Progenitor cell of endocrine pancreas (in vitro differentiated cells): Measurements from ENCODE around the gene NAXD. TPM values are rescaled to one million over a fixed set of nuclear protein-coding genes. Genes with fewer than 3 reads are reported as not detected.

Experiments used
- DNase-seq: peaks from one replicate; pipeline ENCODE4 v3.0.0; 2021; ENCODE audit warnings: low spot score; ENCODE audit not compliant: unreplicated experiment
- H3K27ac Mint-ChIP-seq: 2 replicates; pipeline ENCODE4 v1.8.0; 2021; ENCODE audit warnings: mild to moderate bottlenecking, moderate library complexity, mixed read lengths
- H3K27me3 Mint-ChIP-seq: 2 replicates; pipeline ENCODE4 v1.8.0; 2021; ENCODE audit warnings: mixed read lengths
- H3K36me3 Mint-ChIP-seq: 2 replicates; pipeline ENCODE4 v1.8.0; 2022; ENCODE audit warnings: mixed read lengths; ENCODE audit not compliant: insufficient read depth
- H3K4me1 Mint-ChIP-seq: 2 replicates; pipeline ENCODE4 v1.8.0; 2021; ENCODE audit warnings: low read depth, mixed read lengths
- H3K4me3 Mint-ChIP-seq: 2 replicates; pipeline ENCODE4 v1.8.0; 2021; ENCODE audit warnings: low read depth, mild to moderate bottlenecking, moderate library complexity, mixed read lengths
- H3K9me3 Mint-ChIP-seq: 2 replicates; pipeline ENCODE4 v1.8.0; 2021; ENCODE audit warnings: low read depth, mixed read lengths
- total RNA-seq: library from RNA; stranded (reverse); gene quantifications from 2 replicates; pipeline ENCODE4 v1.2.1, GENCODE V29; 2021
- TF ChIP-seq, protein P1 (sequence below): fragments of 200-600 bp; sonication (generic); IDR thresholded peaks from one replicate; pipeline ENCODE4 v1.5.0; 2021; ENCODE audit warnings: antibody characterized with exemption, mild to moderate bottlenecking; ENCODE audit not compliant: unreplicated experiment

NAXD gene
- total RNA-seq, 1 donor from 2014 or later: 34.2 TPM

DNA sequence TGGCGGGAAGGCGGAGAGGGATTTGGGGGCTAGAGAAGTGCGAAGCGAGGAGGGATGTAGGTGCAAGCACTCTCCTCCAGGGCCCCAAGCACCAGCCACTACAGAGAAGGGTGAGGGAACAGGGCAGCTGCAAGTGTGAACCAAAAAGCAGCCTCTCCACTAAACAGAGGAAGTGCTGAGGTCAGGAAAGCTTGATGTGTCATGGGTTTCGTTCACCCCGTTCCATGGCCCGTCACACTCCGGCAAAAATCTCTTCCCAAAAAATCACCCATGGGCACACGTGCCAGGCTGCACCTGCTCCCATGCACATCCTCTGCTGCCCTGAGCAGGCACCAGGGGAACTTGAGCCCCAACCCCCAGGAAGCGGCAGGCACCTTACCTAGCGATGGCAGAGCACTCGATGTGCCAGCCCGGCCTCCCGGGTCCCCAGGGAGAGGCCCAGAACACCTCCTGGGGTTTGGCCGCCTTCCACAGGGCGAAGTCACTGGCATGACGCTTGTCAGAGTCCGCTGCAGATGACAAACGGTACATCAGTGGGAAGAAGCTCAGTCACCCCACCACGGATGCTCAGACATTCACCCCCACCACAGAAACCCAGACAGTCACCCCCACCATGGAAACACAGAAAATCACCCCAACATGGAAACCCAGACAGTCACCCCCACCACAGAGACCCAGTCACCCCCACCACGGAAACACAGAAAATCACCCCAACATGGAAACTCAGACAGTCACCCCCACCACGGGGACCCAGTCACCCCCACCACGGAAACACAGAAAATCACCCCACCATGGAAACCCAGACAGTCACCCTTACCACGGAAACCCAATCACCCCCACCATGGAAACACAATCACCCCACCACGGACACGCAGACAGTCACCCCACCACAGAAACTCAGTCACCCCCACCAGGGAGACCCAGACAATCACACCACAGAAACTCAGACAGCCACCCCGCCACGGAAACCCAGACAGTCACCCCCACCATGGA, 61.5 kb downstream of the NAXD start:
- H3K36me3 Mint-ChIP-seq: peaks cover 61% of the 10 kb centered on the region
- H3K9me3 Mint-ChIP-seq: peaks cover 7% of the 10 kb centered on the region
- H3K27ac Mint-ChIP-seq: no peak overlapping the region
- DNase-seq: no peak
- TF ChIP-seq, protein P1, sequence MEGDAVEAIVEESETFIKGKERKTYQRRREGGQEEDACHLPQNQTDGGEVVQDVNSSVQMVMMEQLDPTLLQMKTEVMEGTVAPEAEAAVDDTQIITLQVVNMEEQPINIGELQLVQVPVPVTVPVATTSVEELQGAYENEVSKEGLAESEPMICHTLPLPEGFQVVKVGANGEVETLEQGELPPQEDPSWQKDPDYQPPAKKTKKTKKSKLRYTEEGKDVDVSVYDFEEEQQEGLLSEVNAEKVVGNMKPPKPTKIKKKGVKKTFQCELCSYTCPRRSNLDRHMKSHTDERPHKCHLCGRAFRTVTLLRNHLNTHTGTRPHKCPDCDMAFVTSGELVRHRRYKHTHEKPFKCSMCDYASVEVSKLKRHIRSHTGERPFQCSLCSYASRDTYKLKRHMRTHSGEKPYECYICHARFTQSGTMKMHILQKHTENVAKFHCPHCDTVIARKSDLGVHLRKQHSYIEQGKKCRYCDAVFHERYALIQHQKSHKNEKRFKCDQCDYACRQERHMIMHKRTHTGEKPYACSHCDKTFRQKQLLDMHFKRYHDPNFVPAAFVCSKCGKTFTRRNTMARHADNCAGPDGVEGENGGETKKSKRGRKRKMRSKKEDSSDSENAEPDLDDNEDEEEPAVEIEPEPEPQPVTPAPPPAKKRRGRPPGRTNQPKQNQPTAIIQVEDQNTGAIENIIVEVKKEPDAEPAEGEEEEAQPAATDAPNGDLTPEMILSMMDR: no peak
- H3K4me3 Mint-ChIP-seq: no peak overlapping the region
- H3K27me3 Mint-ChIP-seq: no peaks in the 10 kb centered on the region
- H3K4me1 Mint-ChIP-seq: no peaks in the 10 kb centered on the region

DNA sequence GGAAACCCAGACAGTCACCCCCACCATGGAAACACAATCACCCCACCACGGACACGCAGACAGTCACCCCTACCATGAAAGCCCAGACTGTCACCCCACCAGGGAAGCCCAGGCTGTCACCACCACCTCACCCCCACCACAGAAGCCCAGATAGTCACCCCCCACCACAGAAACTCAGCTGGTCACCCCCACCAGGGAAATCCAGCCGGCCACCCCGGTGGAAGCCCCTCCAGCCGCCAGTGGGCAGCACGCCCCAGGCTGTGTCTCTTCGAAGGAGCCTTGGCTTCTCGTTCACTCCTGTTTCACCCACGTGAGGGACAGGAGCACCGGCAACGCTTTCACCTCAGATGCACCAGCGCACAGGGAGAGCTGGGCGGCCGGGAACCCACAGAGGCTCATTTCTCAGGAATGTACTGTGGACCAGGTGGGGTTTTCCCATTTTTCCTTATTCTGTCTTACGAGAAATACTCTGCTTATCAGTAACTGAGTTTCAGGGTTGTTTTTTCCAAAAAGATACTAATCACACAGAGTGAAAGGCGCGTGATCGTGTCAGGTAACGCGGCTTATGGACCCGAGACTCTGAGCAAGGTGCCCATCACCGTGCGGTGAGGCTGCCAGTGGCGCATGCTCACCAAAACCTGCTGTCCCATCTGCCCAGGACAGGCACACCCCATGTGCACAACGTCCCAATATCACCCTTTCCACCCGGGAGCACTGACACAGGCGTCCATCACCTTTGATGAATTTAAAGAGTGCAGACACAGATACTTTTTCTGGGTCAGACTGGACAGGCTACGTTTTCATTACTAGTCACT, 62.6 kb downstream of the NAXD start:
- Mint-ChIP-seq H3K36me3 (peaks cover 52% of the 10 kb centered on the region), H3K4me3 (no peak overlapping the region), H3K27ac (peak overlapping the region; percentile 28), H3K4me1 (no peaks in the 10 kb centered on the region), H3K9me3 (peaks cover 3% of the 10 kb centered on the region), H3K27me3 (no peaks in the 10 kb centered on the region)
- TF ChIP-seq, protein P1: no peak
- no peak for DNase-seq

DNA sequence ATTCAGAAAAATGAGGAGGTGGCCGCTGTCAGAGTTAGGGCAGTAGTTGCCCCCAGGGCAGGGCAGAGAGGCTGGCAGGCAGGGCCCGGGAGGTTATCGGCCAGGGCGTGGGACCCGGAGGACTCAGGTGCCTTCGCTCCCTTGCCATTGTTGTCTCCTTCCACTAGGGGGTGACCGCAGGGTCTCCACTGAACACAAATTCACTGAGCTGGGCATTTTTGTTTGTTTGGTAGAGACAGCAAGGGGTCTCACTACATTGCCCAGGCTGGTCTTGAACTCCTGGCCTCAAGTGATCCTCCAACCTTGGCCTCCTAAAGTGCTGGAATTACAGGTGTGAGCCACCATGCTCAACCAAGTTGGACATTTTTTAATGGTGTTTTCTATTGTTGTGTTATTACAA, 65.5 kb downstream of the NAXD start:
- no peak overlapping the region for H3K4me3 Mint-ChIP-seq
- H3K4me1 Mint-ChIP-seq: no peaks in the 10 kb centered on the region
- H3K27ac Mint-ChIP-seq: no peak overlapping the region
- H3K36me3 Mint-ChIP-seq: peaks cover 37% of the 10 kb centered on the region
- no peak for DNase-seq
- TF ChIP-seq, protein P1: peak; percentile 50
- no peaks in the 10 kb centered on the region for H3K27me3 Mint-ChIP-seq
- peaks cover 3% of the 10 kb centered on the region for H3K9me3 Mint-ChIP-seq

DNA sequence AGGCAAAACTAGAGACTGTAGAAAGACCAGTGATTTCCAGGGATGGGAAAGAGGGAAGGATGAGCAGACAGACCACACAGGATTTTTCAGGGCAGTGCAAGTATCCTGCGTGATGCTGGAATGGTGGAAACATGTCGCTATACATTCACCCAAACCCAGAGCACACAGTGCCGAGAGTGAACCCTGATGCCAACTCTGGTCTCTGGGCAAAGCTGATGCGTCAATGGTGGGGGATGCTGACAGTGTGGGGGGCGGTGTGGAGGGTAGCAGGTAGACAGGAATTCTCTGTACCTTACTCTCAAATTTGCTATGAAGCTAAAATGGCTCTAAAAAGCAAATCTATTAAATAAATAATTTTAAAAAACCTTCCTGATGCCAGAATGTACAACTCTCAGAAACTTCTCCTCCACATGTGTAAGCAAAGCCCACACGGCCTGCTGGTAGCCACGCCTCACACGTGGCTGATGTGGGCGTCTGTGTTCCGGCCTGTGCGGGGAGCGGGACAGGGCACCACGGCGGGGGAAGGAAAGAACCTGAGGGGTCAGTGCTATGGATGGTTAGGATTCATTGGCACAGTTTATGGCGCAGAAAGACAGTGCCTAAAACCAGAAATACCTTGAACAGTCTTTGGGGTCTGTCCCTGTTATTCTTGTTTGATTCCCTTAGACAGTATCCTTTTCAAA, 66.7 kb downstream of the NAXD start:
- Mint-ChIP-seq H3K27me3 (no peaks in the 10 kb centered on the region), H3K9me3 (no peaks in the 10 kb centered on the region), H3K27ac (no peak overlapping the region), H3K4me1 (no peaks in the 10 kb centered on the region), H3K4me3 (no peak overlapping the region), H3K36me3 (peaks cover 30% of the 10 kb centered on the region)
- no peak for DNase-seq
- TF ChIP-seq, protein P1: no peak

DNA sequence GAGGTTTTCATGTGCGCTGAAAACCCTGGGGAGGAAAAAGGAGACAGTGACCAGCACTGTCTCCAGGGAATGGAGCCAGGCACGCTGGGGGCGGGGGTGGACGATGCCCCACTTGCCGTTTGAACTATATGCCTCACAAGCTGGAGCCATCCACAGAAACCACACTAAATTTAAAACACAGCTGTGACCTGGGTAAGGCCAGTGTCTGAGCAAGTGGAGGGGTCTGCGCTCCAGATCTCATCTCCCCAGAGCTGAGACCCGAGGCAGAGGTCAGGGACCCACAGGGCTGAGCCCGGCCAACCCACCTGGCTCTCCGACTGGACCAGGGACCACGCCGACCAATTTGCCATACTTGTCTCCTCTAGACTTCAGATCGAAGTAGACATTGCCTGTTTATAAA, 67.4 kb downstream of the NAXD start:
- no peaks in the 10 kb centered on the region for H3K9me3 Mint-ChIP-seq
- peaks cover 34% of the 10 kb centered on the region for H3K36me3 Mint-ChIP-seq
- no peak for DNase-seq
- no peak overlapping the region for H3K4me3 Mint-ChIP-seq
- H3K27ac Mint-ChIP-seq: no peak overlapping the region
- H3K4me1 Mint-ChIP-seq: no peaks in the 10 kb centered on the region
- TF ChIP-seq, protein P1: no peak
- H3K27me3 Mint-ChIP-seq: no peaks in the 10 kb centered on the region
